Neural progenitor cell (in vitro differentiated cells): ENCODE results near the gene CARTPT.

Source experiments
- CTCF ChIP-seq: fragments of 200-600 bp; sonication (generic); IDR thresholded peaks from 2 replicates; pipeline ENCODE4 v1.5.1; 2017; ENCODE audit warnings: antibody characterized with exemption, mild to moderate bottlenecking
- EZH2 ChIP-seq: fragments of 200-600 bp; sonication (generic); IDR thresholded peaks from 2 replicates; pipeline ENCODE4 v1.6.1; 2017; ENCODE audit warnings: antibody characterized with exemption, mild to moderate bottlenecking, moderate library complexity
- EZH2phosphoT487 ChIP-seq: fragments of 200-600 bp; sonication (generic); IDR thresholded peaks from 2 replicates; pipeline ENCODE4 v1.6.1; 2017; ENCODE audit warnings: antibody characterized with exemption

GRCh38 chr5:71693828-71694427, 25.1 kb upstream of the CARTPT start:
- TF ChIP-seq CTCF (no peak), EZH2 (no peak), EZH2phosphoT487 (no peak)
